ENCODE measurements around the gene PRAMEF14.
"Not testable (repeated sequence)": the region's sequence is repeated elsewhere in the genome, so short reads cannot be mapped to it uniquely, and the experiment has no call there.

GRCh38 chr1:13298699-13299098 lies 48.2 kb downstream of the PRAMEF14 start:
- not testable (repeated sequence) for TF ChIP-seq CTCF (IDR thresholded peaks at IDR 0.05; ENCODE audit: low read depth, low read length); EZH2phosphoT487 (IDR thresholded peaks at IDR 0.05; ENCODE audit: low read depth)
